ENCODE measurements around the gene CORO2A. TPM values are rescaled to one million over a fixed set of nuclear protein-coding genes. Genes with fewer than 3 reads are reported as not detected.
A peak's percentile ranks its signal among the peaks of the same experiment; 100 is the strongest.
"Not testable (repeated sequence)": the region's sequence is repeated elsewhere in the genome, so short reads cannot be mapped to it uniquely, and the experiment has no call there.

CORO2A gene
- total RNA-seq, 1 donor from 2014 or later = 5.9 TPM

DNA sequence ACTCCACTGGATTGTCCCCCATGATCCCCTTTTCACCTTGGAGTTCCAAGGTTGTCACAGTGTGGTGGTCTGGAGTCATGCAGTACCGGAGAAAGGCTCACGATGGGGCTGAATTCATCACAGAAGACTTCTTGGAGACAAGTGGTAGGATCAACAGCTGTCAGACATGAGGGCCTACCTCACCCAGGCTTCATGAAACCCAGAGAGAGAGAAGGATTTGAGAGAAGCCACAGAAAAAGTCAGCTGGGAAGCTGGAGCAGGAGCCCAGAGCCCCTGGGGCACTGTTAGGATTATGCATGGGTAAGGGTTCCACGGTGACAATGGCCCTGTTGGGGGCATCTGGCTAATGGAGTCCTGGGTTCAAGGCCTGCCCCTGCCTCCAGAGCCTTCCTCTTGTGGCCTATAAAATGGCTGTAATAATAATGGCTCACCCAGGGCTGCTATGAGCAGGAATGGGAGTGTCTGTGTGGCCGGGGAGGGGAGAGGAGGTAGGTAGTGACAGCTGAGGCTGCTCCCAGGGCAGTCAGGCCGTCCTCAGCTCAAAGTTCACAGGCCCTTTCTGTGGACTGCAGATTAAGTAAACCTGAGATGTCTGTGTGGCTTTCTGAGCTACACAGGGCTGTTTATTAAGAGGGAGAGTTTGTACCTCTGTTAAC is 74.3 kb downstream of the CORO2A start:
- peaks cover 15% of the 10 kb centered on the region for H3K4me1 Mint-ChIP-seq
- no peaks in the 10 kb centered on the region for H3K9me3 Mint-ChIP-seq
- no peak overlapping the region for H3K27ac Mint-ChIP-seq
- TF ChIP-seq, protein P1, sequence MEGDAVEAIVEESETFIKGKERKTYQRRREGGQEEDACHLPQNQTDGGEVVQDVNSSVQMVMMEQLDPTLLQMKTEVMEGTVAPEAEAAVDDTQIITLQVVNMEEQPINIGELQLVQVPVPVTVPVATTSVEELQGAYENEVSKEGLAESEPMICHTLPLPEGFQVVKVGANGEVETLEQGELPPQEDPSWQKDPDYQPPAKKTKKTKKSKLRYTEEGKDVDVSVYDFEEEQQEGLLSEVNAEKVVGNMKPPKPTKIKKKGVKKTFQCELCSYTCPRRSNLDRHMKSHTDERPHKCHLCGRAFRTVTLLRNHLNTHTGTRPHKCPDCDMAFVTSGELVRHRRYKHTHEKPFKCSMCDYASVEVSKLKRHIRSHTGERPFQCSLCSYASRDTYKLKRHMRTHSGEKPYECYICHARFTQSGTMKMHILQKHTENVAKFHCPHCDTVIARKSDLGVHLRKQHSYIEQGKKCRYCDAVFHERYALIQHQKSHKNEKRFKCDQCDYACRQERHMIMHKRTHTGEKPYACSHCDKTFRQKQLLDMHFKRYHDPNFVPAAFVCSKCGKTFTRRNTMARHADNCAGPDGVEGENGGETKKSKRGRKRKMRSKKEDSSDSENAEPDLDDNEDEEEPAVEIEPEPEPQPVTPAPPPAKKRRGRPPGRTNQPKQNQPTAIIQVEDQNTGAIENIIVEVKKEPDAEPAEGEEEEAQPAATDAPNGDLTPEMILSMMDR (IDR thresholded peaks at IDR 0.05; ENCODE audit: unreplicated experiment) = no peak
- no peaks in the 10 kb centered on the region for H3K36me3 Mint-ChIP-seq
- peak overlapping the region; percentile 64 for H3K4me3 Mint-ChIP-seq
- H3K27me3 Mint-ChIP-seq (ENCODE audit: low read depth) = no peaks in the 10 kb centered on the region
- no peak for DNase-seq (ENCODE audit: low spot score in 2 of 2, unreplicated experiment in 2 of 2)

DNA sequence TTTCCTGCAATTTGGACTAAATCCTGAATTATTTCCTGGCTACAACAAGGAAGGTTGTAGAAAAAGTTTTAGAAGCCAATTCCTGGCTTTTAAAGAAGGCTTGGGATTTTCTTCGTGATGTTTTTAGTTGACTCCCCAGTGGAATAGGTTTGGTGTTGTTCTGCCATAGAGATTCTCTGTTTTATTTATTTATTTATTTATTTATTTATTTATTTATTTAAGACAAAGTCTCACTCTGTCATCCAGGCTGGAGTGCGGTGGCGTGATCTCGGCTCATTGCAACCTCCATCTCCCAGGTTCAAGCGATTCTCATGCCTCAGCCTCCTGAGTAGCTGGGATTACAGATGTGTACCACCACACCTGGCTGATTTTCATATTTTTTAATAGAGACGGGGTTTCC is 75.3 kb downstream of the CORO2A start:
- not testable (repeated sequence) for H3K9me3 Mint-ChIP-seq; H3K27ac Mint-ChIP-seq; H3K36me3 Mint-ChIP-seq; H3K4me3 Mint-ChIP-seq; DNase-seq (ENCODE audit: low spot score in 2 of 2, unreplicated experiment in 2 of 2); H3K27me3 Mint-ChIP-seq (ENCODE audit: low read depth)
- peaks cover 15% of the 10 kb centered on the region for H3K4me1 Mint-ChIP-seq

DNA sequence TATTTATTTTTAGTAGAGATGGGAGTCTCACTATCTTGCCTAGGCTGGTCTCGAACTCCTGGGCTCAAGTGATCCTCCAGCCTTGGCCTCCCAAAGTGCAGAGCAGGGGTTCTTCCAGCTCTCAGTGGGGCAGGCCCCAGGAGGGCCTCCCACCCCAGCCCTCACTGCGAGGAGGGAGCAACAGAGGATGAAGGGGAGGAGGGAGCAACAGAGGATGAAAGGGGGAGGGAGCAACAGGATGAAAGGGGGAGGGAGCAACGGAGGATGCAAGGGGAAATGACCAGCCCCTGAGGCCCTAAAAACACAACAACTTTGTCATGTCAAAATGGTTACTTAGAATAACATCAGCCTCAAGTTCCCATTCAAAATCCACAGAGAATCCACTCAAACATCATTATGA is 83.4 kb downstream of the CORO2A start:
- peaks cover 22% of the 10 kb centered on the region for H3K36me3 Mint-ChIP-seq
- H3K27me3 Mint-ChIP-seq (ENCODE audit: low read depth) = no peaks in the 10 kb centered on the region

DNA sequence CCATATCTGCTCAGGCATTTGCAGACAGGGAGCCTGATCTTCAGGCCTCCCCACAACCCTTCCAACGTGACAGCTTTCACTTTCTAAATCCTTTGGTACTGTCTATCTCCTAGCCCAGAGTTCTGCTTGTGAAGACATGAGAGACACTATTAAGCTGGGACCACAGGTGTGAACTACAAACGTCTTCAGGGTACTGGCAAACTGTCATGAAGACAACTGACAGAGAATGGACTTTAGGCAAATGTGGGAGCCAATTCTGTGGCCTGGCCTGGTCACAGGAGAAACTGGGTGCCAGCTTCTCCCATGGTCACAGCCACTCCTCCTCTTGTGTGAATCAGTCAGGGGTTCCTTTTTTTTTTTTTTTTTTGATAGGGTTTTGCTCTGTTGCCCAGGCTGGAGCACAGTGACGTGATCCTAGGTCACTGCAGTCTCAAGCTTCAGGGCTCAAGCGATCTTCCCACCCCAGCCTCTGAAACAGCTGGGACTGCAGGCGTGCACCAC is 83.9 kb downstream of the CORO2A start:
- H3K27ac Mint-ChIP-seq = no peak overlapping the region
- no peak overlapping the region for H3K4me3 Mint-ChIP-seq
- H3K27me3 Mint-ChIP-seq (ENCODE audit: low read depth) = no peaks in the 10 kb centered on the region
- no peak for DNase-seq (ENCODE audit: low spot score in 2 of 2, unreplicated experiment in 2 of 2)
- peaks cover 22% of the 10 kb centered on the region for H3K36me3 Mint-ChIP-seq
- TF ChIP-seq, protein P1 (IDR thresholded peaks at IDR 0.05; ENCODE audit: unreplicated experiment) = no peak
- H3K4me1 Mint-ChIP-seq = no peaks in the 10 kb centered on the region
- H3K9me3 Mint-ChIP-seq = peaks cover 5% of the 10 kb centered on the region

More for the DNA sequence above, 83.4 kb downstream of the CORO2A start:
- no peaks in the 10 kb centered on the region for H3K4me1 Mint-ChIP-seq
- no peak overlapping the region for H3K4me3 Mint-ChIP-seq
- H3K27ac Mint-ChIP-seq = no peak overlapping the region
- peaks cover 5% of the 10 kb centered on the region for H3K9me3 Mint-ChIP-seq
- TF ChIP-seq, protein P1 (IDR thresholded peaks at IDR 0.05; ENCODE audit: unreplicated experiment) = no peak
- no peak for DNase-seq (ENCODE audit: low spot score in 2 of 2, unreplicated experiment in 2 of 2)

DNA sequence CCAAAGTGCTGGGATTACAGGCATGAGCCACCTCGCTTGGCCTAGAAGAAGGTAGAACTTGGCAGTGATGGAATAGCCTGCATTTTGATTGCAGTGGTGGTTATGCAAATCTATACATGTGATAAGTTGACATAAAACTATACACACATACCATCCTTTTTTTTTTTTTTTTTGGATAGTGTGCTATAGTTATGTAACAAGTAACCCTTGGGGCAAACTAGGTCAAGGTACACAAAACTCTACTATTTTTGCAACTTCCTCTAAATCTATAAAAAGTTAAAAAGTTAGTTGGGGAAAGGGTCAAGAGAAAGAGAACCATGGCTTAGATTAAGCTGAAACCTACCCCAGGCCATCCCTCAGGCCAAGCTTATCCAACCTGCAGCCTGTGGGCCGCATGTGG is 84.5 kb downstream of the CORO2A start:
- no peak for DNase-seq (ENCODE audit: low spot score in 2 of 2, unreplicated experiment in 2 of 2)
- TF ChIP-seq, protein P1 (IDR thresholded peaks at IDR 0.05; ENCODE audit: unreplicated experiment) = no peak
- Mint-ChIP-seq H3K9me3 (peaks cover 5% of the 10 kb centered on the region), H3K27me3 (ENCODE audit: low read depth) (no peaks in the 10 kb centered on the region), H3K27ac (no peak overlapping the region), H3K4me3 (no peak overlapping the region), H3K4me1 (no peaks in the 10 kb centered on the region), H3K36me3 (peaks cover 22% of the 10 kb centered on the region)

DNA sequence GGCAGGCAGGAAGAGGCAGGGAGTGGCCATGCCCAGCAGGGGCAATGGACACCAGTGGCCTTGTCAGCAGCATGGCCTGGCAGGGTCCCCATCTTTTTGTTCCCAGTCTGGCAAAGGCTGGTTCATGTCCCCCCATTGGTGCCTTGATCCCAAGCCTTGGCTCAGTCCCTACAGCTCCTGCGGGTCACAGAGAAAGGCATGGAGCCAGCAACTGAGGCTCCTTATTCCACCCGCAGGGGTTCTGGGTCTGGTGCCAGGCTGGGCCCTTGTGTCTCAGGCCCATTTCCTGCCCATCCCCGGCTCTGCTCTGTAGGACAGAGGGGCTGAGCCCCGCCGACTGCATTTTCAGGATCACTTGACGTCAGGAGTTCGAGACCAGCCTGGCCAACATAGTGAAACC is 87.4 kb downstream of the CORO2A start:
- peaks cover 5% of the 10 kb centered on the region for H3K9me3 Mint-ChIP-seq
- H3K4me3 Mint-ChIP-seq = no peak overlapping the region
- no peak overlapping the region for H3K27ac Mint-ChIP-seq
- peaks cover 22% of the 10 kb centered on the region for H3K36me3 Mint-ChIP-seq
- TF ChIP-seq, protein P1 (IDR thresholded peaks at IDR 0.05; ENCODE audit: unreplicated experiment) = no peak
- H3K27me3 Mint-ChIP-seq (ENCODE audit: low read depth) = no peaks in the 10 kb centered on the region
- no peak for DNase-seq (ENCODE audit: low spot score in 2 of 2, unreplicated experiment in 2 of 2)
- peaks cover 14% of the 10 kb centered on the region for H3K4me1 Mint-ChIP-seq

Measured in mesothelial cell of epicardium (in vitro differentiated cells).